ENCODE data around the gene HCFC2. TPM values are rescaled to one million over a fixed set of nuclear protein-coding genes. Genes with fewer than 3 reads are reported as not detected.

The HCFC2 gene
- total RNA-seq, 1 donor from 2014 or later: 14.8 TPM

DNA sequence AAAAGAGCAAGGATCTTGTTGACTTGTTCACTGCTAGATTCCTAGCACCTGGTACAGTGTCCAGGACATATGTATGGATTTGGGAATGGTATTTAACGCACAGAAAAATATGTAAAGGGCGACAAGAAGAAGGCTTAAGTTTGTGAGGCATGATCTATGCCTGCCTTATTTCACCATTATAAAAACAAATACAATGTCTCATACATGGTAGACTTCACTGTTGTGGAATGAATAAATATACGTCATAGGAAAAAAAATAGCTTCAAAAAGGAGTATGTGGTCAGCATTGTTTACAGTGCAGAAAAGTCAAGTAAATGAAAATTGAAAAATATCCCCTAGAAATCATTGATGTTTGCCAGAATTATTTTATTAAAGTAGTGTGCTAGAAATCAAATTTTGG, 30.0 kb downstream of the HCFC2 start:
- Mint-ChIP-seq H3K27me3 (ENCODE audit: low read depth) (no peaks in the 10 kb centered on the region), H3K36me3 (peaks cover 32% of the 10 kb centered on the region), H3K27ac (no peak overlapping the region), H3K4me3 (no peak overlapping the region), H3K9me3 (no peaks in the 10 kb centered on the region), H3K4me1 (peaks cover 3% of the 10 kb centered on the region)
- TF ChIP-seq, protein P1, sequence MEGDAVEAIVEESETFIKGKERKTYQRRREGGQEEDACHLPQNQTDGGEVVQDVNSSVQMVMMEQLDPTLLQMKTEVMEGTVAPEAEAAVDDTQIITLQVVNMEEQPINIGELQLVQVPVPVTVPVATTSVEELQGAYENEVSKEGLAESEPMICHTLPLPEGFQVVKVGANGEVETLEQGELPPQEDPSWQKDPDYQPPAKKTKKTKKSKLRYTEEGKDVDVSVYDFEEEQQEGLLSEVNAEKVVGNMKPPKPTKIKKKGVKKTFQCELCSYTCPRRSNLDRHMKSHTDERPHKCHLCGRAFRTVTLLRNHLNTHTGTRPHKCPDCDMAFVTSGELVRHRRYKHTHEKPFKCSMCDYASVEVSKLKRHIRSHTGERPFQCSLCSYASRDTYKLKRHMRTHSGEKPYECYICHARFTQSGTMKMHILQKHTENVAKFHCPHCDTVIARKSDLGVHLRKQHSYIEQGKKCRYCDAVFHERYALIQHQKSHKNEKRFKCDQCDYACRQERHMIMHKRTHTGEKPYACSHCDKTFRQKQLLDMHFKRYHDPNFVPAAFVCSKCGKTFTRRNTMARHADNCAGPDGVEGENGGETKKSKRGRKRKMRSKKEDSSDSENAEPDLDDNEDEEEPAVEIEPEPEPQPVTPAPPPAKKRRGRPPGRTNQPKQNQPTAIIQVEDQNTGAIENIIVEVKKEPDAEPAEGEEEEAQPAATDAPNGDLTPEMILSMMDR (IDR thresholded peaks at IDR 0.05; ENCODE audit: unreplicated experiment): no peak
- DNase-seq (ENCODE audit: low spot score in 2 of 2, unreplicated experiment in 2 of 2): no peak

DNA sequence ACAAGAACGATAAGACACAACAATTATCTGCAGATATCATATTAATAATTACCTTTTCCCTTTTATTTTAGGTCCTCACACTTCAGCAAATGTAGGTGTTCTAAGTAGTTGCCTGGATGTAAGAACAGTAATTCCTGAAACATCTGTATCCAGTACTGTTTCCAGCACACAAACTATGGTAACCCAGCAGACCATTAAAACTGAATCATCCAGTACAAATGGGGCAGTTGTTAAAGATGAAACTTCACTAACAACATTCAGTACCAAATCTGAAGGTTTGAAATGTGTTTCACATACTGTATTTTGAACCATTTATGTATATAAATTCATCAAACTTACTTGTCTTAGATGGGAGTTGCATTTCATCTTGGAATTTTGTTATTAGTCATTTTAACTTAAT, 31.0 kb downstream of the HCFC2 start:
- Mint-ChIP-seq H3K4me3 (no peak overlapping the region), H3K27ac (no peak overlapping the region), H3K36me3 (peaks cover 25% of the 10 kb centered on the region), H3K4me1 (peaks cover 3% of the 10 kb centered on the region), H3K27me3 (ENCODE audit: low read depth) (no peaks in the 10 kb centered on the region), H3K9me3 (no peaks in the 10 kb centered on the region)
- DNase-seq (ENCODE audit: low spot score in 2 of 2, unreplicated experiment in 2 of 2): no peak
- TF ChIP-seq, protein P1 (IDR thresholded peaks at IDR 0.05; ENCODE audit: unreplicated experiment): no peak

DNA sequence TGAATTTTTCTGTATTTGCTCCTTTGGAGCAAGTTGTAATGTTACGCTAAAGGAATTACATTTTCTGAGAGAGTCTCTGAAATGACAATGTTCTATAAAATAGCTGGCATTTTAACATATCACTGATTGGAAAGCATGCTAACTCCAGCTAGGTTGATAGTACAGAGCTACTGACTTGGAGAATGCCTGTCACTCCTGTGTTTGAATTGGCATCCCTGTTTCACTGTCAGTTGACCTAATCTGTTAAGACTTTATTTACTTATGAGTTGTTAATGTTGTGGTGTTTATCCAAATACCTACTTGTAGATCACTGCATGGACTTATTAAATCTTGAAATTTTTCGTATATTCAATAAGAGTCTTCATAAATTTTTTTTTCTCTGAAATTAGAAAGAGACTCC, 33.6 kb downstream of the HCFC2 start:
- DNase-seq (ENCODE audit: low spot score in 2 of 2, unreplicated experiment in 2 of 2): no peak
- TF ChIP-seq, protein P1 (IDR thresholded peaks at IDR 0.05; ENCODE audit: unreplicated experiment): no peak
- Mint-ChIP-seq H3K27ac (no peak overlapping the region), H3K4me1 (peaks cover 3% of the 10 kb centered on the region), H3K36me3 (peaks cover 31% of the 10 kb centered on the region), H3K4me3 (no peak overlapping the region), H3K27me3 (ENCODE audit: low read depth) (no peaks in the 10 kb centered on the region), H3K9me3 (no peaks in the 10 kb centered on the region)

DNA sequence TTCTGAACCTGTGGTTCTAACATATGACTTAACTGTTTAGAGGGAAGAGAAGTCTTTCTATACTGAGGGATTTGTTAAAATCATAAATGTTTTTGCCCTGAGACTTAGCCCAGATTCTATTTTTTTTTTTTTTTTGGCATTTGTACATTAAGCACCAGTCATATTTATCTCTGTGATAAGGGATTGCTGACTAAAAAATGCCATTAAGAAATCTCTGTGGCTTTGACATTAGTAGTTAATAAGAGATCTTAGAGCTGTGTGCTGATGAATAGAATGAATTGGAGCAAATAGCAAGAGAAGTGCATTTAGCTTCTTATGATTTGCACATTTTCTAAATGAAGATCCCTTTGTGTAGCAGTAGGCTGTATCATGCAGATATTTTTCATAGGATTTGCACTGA, 41.1 kb downstream of the HCFC2 start:
- peaks cover 13% of the 10 kb centered on the region for H3K36me3 Mint-ChIP-seq
- H3K4me3 Mint-ChIP-seq: no peak overlapping the region
- peaks cover 6% of the 10 kb centered on the region for H3K4me1 Mint-ChIP-seq
- no peak for DNase-seq (ENCODE audit: low spot score in 2 of 2, unreplicated experiment in 2 of 2)
- TF ChIP-seq, protein P1 (IDR thresholded peaks at IDR 0.05; ENCODE audit: unreplicated experiment): no peak
- H3K9me3 Mint-ChIP-seq: no peaks in the 10 kb centered on the region
- no peak overlapping the region for H3K27ac Mint-ChIP-seq
- no peaks in the 10 kb centered on the region for H3K27me3 Mint-ChIP-seq (ENCODE audit: low read depth)

DNA sequence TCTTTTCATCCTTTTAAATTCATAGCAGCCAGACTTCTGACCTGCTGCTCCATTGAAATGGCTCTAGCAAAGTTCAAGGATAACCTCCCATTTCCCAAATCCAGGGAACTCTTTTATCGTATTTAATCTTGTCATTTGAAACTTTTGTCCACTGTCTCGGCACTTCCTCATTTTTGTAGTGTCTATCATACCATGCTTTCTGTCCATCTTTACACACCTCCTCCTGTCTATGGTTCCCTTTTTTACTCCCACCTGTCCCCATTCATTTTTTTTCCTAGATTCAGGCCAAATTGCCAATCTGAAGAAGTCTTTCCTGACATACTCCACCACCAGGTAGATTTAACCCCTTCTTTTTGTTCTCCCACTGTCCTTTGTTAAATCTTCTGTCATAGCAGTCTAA, 42.6 kb downstream of the HCFC2 start:
- Mint-ChIP-seq H3K4me1 (peaks cover 6% of the 10 kb centered on the region), H3K36me3 (peaks cover 7% of the 10 kb centered on the region), H3K4me3 (no peak overlapping the region), H3K27ac (no peak overlapping the region), H3K9me3 (no peaks in the 10 kb centered on the region), H3K27me3 (ENCODE audit: low read depth) (no peaks in the 10 kb centered on the region)
- DNase-seq (ENCODE audit: low spot score in 2 of 2, unreplicated experiment in 2 of 2): no peak
- TF ChIP-seq, protein P1 (IDR thresholded peaks at IDR 0.05; ENCODE audit: unreplicated experiment): no peak
